OCI-LY1 (cell line): Measurements from ENCODE around the gene GPR52.

ENCODE experiments used
- H2AFZ ChIP-seq: fragments of 200-600 bp; sonication (generic), shearing (Covaris generic); 2 replicates; pipeline ENCODE4 v1.6.0; 2014; ENCODE audit warnings: antibody characterized with exemption, mild to moderate bottlenecking, low read length
- H3F3A ChIP-seq: fragments of 200-600 bp; sonication (generic), shearing (Covaris generic); 2 replicates; pipeline ENCODE4 v1.6.0; 2014; ENCODE audit warnings: mild to moderate bottlenecking, antibody characterized with exemption, low read length, moderate library complexity; ENCODE audit not compliant: insufficient read depth
- H3K27ac ChIP-seq: fragments of 200-600 bp; sonication (generic); 2 replicates; pipeline ENCODE4 v1.5.1; 2014; ENCODE audit warnings: low read length, mixed run types, mild to moderate bottlenecking, low read depth; ENCODE audit not compliant: poor library complexity, severe bottlenecking
- H3K27me3 ChIP-seq: fragments of 200-600 bp; sonication (generic); 2 replicates; pipeline ENCODE4 v1.6.0; 2014; ENCODE audit warnings: antibody characterized with exemption, mild to moderate bottlenecking, low read length, moderate library complexity; ENCODE audit not compliant: insufficient read depth
- H3K36me3 ChIP-seq: fragments of 200-600 bp; sonication (generic); 2 replicates; pipeline ENCODE4 v1.6.1; 2014; ENCODE audit warnings: mild to moderate bottlenecking, antibody characterized with exemption, low read length, moderate library complexity, mixed read lengths; ENCODE audit not compliant: insufficient read depth
- H3K4me1 ChIP-seq: fragments of 200-600 bp; sonication (generic); 2 replicates; pipeline ENCODE4 v1.5.1; 2014; ENCODE audit warnings: mild to moderate bottlenecking, low read length, moderate library complexity; ENCODE audit not compliant: insufficient read depth, severe bottlenecking
- H3K4me2 ChIP-seq: fragments of 200-600 bp; sonication (generic), shearing (Covaris generic); 2 replicates; pipeline ENCODE4 v1.6.1; 2014; ENCODE audit warnings: low read length
- H3K4me3 ChIP-seq: fragments of 200-600 bp; sonication (generic); 2 replicates; pipeline ENCODE4 v1.5.1; 2014; ENCODE audit warnings: low read length, low read depth, mild to moderate bottlenecking, mixed read lengths; ENCODE audit not compliant: poor library complexity, severe bottlenecking
- H3K79me2 ChIP-seq: fragments of 200-600 bp; shearing (Covaris generic); 2 replicates; pipeline ENCODE4 v1.6.1; 2016; ENCODE audit warnings: mixed run types, low read length, mixed read lengths; ENCODE audit not compliant: insufficient read depth
- H3K9ac ChIP-seq: fragments of 200-600 bp; sonication (generic), shearing (Covaris generic); 2 replicates; pipeline ENCODE4 v1.6.1; 2014; ENCODE audit warnings: mild to moderate bottlenecking, low read length, mixed read lengths
- H3K9me2 ChIP-seq: fragments of 200-600 bp; sonication (generic), shearing (Covaris generic); 2 replicates; pipeline ENCODE4 v1.6.1; 2014; ENCODE audit warnings: low read depth, mild to moderate bottlenecking, low read length, mixed read lengths
- H3K9me3 ChIP-seq: fragments of 200-600 bp; shearing (Covaris generic); 2 replicates; pipeline ENCODE4 v1.6.1; 2014; ENCODE audit warnings: low read length, mixed read lengths
- H4K20me1 ChIP-seq: fragments of 200-600 bp; sonication (generic), shearing (Covaris generic); 2 replicates; pipeline ENCODE4 v1.6.0; 2016; ENCODE audit warnings: mild to moderate bottlenecking, low read length; ENCODE audit not compliant: insufficient read depth
- EZH2 ChIP-seq: fragments of 200-600 bp; sonication (generic), shearing (Covaris generic); IDR thresholded peaks from 2 replicates; pipeline ENCODE4 v1.8.0; 2017; ENCODE audit warnings: borderline replicate concordance, mixed run types, mild to moderate bottlenecking, antibody characterized with exemption, low read length, moderate library complexity, mixed read lengths
- TF ChIP-seq, protein P1 (sequence below): fragments of 200-600 bp; sonication (generic), shearing (Covaris generic); IDR thresholded peaks from 2 replicates; pipeline ENCODE4 v1.5.1; 2017; ENCODE audit warnings: mild to moderate bottlenecking, antibody characterized with exemption, low read length, moderate library complexity, mixed read lengths

Gene GPR52

DNA sequence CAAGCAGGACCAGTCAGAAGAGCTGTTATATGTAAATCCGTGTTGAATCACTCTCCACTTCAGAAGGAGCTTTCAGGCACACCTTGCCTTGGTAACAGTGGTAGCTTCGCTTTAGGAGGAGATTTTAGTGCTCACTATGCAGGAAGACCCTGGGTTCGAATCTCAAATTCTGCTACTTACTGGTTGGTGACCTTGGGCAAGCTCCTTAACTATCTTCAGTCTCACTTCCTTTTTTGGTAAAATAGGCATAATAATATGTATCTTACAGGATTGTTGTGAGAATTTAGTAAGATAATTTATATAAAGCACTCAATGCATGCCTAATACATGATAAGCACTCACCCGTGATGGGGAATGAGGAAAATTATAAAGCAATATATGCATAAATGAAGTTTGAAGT, 46.7 kb upstream of the GPR52 start:
- H3K9me2 ChIP-seq, result no peaks in the 10 kb centered on the region
- H3K79me2 ChIP-seq, result no peaks in the 10 kb centered on the region
- H3K4me1 ChIP-seq, result no peaks in the 10 kb centered on the region
- H3K4me3 ChIP-seq, result no peak overlapping the region
- no peaks in the 10 kb centered on the region for H3K27me3 ChIP-seq
- no peak overlapping the region for H3K27ac ChIP-seq
- H3K4me2 ChIP-seq, result no peak overlapping the region
- H3F3A ChIP-seq, result no peaks in the 10 kb centered on the region
- H2AFZ ChIP-seq, result no peak overlapping the region
- H3K9me3 ChIP-seq, result no peaks in the 10 kb centered on the region
- H3K9ac ChIP-seq, result no peak overlapping the region
- peaks cover 59% of the 10 kb centered on the region for H3K36me3 ChIP-seq
- TF ChIP-seq, protein P1, sequence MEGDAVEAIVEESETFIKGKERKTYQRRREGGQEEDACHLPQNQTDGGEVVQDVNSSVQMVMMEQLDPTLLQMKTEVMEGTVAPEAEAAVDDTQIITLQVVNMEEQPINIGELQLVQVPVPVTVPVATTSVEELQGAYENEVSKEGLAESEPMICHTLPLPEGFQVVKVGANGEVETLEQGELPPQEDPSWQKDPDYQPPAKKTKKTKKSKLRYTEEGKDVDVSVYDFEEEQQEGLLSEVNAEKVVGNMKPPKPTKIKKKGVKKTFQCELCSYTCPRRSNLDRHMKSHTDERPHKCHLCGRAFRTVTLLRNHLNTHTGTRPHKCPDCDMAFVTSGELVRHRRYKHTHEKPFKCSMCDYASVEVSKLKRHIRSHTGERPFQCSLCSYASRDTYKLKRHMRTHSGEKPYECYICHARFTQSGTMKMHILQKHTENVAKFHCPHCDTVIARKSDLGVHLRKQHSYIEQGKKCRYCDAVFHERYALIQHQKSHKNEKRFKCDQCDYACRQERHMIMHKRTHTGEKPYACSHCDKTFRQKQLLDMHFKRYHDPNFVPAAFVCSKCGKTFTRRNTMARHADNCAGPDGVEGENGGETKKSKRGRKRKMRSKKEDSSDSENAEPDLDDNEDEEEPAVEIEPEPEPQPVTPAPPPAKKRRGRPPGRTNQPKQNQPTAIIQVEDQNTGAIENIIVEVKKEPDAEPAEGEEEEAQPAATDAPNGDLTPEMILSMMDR, result no peak
- TF ChIP-seq EZH2, result no peak
- H4K20me1 ChIP-seq, result no peaks in the 10 kb centered on the region

DNA sequence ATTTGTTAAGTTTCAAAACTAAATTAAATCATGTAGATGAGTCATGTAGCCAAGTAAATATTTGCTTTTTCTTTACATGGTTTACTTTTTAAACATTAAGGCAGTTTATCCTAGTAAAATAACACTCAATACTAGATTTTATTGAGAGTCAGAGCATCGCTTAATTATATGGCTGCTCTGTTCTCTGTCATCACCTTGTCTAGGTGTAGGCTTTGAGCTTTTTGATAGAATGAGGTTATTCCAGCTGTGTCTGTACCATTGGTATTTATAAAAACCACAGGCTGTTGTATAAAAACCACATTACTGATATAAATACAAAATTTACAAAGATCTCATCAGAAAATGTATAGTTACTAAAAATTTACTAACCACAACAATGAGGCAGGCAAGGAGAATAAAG, 42.5 kb upstream of the GPR52 start:
- Histone ChIP-seq H3F3A (no peaks in the 10 kb centered on the region), H3K9me3 (no peaks in the 10 kb centered on the region)
- TF ChIP-seq EZH2, result no peak
- TF ChIP-seq, protein P1, result no peak

GRCh38 chr1:174406421-174406820, 41.3 kb upstream of the GPR52 start:
- Histone ChIP-seq H3K9me2 (no peaks in the 10 kb centered on the region), H4K20me1 (no peaks in the 10 kb centered on the region), H3K27me3 (no peaks in the 10 kb centered on the region), H3K4me1 (no peaks in the 10 kb centered on the region), H3K9ac (no peak overlapping the region), H3K36me3 (peaks cover 14% of the 10 kb centered on the region; the same call in 1 of the 2 replicates), H3K9me3 (no peaks in the 10 kb centered on the region; the same call in 1 of the 2 replicates), H3K79me2 (peaks cover 21% of the 10 kb centered on the region), H3K4me2 (no peak overlapping the region), H2AFZ (no peak overlapping the region), H3F3A (no peaks in the 10 kb centered on the region), H3K4me3 (no peak overlapping the region), H3K27ac (no peak overlapping the region)
- TF ChIP-seq EZH2, result no peak
- TF ChIP-seq, protein P1, result no peak

More for the DNA sequence above, 42.5 kb upstream of the GPR52 start:
- Histone ChIP-seq H3K4me3 (no peak overlapping the region), H2AFZ (no peak overlapping the region), H3K9me2 (no peaks in the 10 kb centered on the region), H3K36me3 (peaks cover 25% of the 10 kb centered on the region), H3K79me2 (peaks cover 9% of the 10 kb centered on the region; the same call in 1 of the 2 replicates), H3K27me3 (no peaks in the 10 kb centered on the region), H4K20me1 (no peaks in the 10 kb centered on the region), H3K4me1 (no peaks in the 10 kb centered on the region), H3K4me2 (no peak overlapping the region), H3K9ac (no peak overlapping the region), H3K27ac (no peak overlapping the region)
